GM12801 (cell line): ENCODE measurements around the gene ADAMTS18.

Experiments used
- CTCF ChIP-seq: IDR thresholded peaks from one replicate; pipeline ENCODE4 v1.5.1; 2011; ENCODE audit warnings: control low read depth; ENCODE audit not compliant: insufficient read length; ENCODE audit errors: extremely low read depth

ADAMTS18 gene

GRCh38 chr16:77327717-77328116 is 107.1 kb downstream of the ADAMTS18 start:
- no peak for TF ChIP-seq CTCF

GRCh38 chr16:77324729-77325128 is 110.1 kb downstream of the ADAMTS18 start:
- TF ChIP-seq CTCF, result no peak

GRCh38 chr16:77323695-77324094 is 111.1 kb downstream of the ADAMTS18 start:
- TF ChIP-seq CTCF, result no peak

GRCh38 chr16:77322757-77323156 is 112.1 kb downstream of the ADAMTS18 start:
- no peak for TF ChIP-seq CTCF

- TF ChIP-seq CTCF, result no peak
Observed at GRCh38 chr16:77317059-77317458, 117.8 kb downstream of the ADAMTS18 start.

- TF ChIP-seq CTCF, result no peak
Observed at GRCh38 chr16:77310877-77311276, 124.0 kb downstream of the ADAMTS18 start.

GRCh38 chr16:77308163-77308561 is 126.7 kb downstream of the ADAMTS18 start:
- no peak for TF ChIP-seq CTCF
